ENCODE data around the gene GALNT7. TPM values are rescaled to one million over a fixed set of nuclear protein-coding genes. Genes with fewer than 3 reads are reported as not detected.

Gene GALNT7
- total and polyA plus RNA-seq, 10 of the 15 experiments (the other 5 are each of a cell fraction or from before 2014, with no cell fraction given): 14.2 to 33.2 (median 28.9) TPM

DNA sequence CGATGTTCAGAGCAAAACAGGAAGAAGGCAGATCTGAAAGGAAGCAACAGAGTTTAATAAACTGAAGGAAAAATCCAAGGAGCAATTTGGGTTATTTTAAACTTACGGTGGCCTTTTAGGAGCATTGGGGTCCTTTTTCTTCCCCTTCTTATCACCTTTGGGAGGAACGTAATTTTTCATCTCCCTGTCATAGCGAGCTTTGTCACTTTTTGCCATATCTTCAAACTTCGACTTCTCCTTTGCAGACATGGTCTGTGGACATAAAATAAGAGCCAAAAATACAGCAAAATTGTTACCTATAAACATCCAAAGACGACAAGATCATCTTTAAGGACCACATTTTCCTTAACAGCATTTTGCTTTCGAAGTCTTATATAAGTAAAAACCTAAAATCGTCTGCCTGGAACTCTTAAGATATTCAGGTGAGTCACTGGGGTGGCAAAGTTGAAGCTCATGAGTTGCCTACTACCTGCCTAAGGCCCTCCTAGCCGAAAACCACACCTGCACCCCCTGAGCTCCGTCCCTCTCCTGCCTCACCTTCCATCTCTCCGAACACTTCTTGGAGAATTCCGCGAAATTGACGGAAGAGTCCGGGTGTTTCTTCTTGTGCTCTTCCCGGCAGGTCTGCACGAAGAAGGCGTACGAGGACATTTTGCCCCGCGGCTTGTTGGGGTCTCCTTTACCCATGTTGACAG lies 164.5 kb downstream of the GALNT7 start:
- no peak overlapping the region for H2AFZ ChIP-seq (ENCODE audit: control insufficient read depth, low read depth, low read length)
- peaks cover 0 to 18% of the 10 kb centered on the region in 2 experiments; a peak in 3 of 4 replicates for H3K36me3 ChIP-seq (ENCODE audit: control insufficient read depth in 2 of 2, insufficient read depth in 2 of 2, low read length in 1 of 2)
- peaks cover 67% of the 10 kb centered on the region for H3K79me2 ChIP-seq (ENCODE audit: control insufficient read depth, insufficient read depth, low read length)
- peak overlapping the region; percentile 95 for H3K4me2 ChIP-seq (ENCODE audit: control insufficient read depth, insufficient read depth)
- no peak for ATAC-seq
- no peak for FAIRE-seq
- BruUV-seq (replicated peaks): no TSS peak
- H3K4me3 ChIP-seq: peak overlapping the region; percentile 94
- H3K27ac ChIP-seq (ENCODE audit: control insufficient read depth, insufficient read depth): peak overlapping the region; percentile 100
- H3K9ac ChIP-seq (ENCODE audit: control insufficient read depth, insufficient read depth, low read length): peak overlapping the region; percentile 100
- no peaks in the 10 kb centered on the region for H3K27me3 ChIP-seq (replicated peaks in 1 of 2; ENCODE audit: control insufficient read depth in 2 of 2, insufficient read depth in 2 of 2, low read length in 1 of 2)
- DNase-seq (ENCODE audit: low read depth, low spot score): no peak
- under 1% methylated on average over 21 of the region's 21 CpGs for WGBS (ENCODE audit: insufficient coverage, insufficient replicate concordance, low lambda C conversion rate, missing lambda C conversion rate)
- ChIA-PET POLR2A (interaction anchor here (0.9 to 13.9 kb wide), 8 partner anchors 11 to 165 kb away, joined by 3 to 472 read pairs (median 5); partner anchors contain the start of genes GALNT7 and SAP30), RAD21 (ENCODE audit: unreplicated experiment) (interaction anchor here (1.4 to 8.4 kb wide), 4 partner anchors 15 to 38 kb away, joined by 3 to 145 read pairs (median 12); partner anchors contain the start of gene SAP30), SMC1A (ENCODE audit: uncharacterized antibody, unreplicated experiment) (interaction anchor here (1.3 to 14.3 kb wide), 6 partner anchors 14 to 87 kb away, joined by 3 to 232 read pairs (median 4); partner anchors contain the start of gene SAP30), CTCF (interaction anchor here (0.6 to 4.3 kb wide), 10 partner anchors 11 to 441 kb away, joined by 3 to 23 read pairs (median 6); partner anchors contain the start of gene SAP30)
- intact Hi-C loops (cut with micrococcal nuclease; ENCODE audit: unreplicated experiment) (loop anchor here (5.0 kb wide), 1 partner anchor 166 kb away; the partner anchor contains the start of gene GALNT7), in situ Hi-C loops (cut with MboI) (loop anchor here (5.0 kb wide), 1 partner anchor 34 kb away; no protein-coding TSS in a partner anchor)
- H4K20me1 ChIP-seq (ENCODE audit: control insufficient read depth, insufficient read depth): no peaks in the 10 kb centered on the region
- peaks cover 6% of the 10 kb centered on the region for H3K4me1 ChIP-seq (ENCODE audit: control insufficient read depth, insufficient read depth, low read length)
- H3K9me3 ChIP-seq (replicated peaks; ENCODE audit: control insufficient read depth, insufficient read depth, low read length): no peaks in the 10 kb centered on the region
- no peak for TF ChIP-seq SIN3A (IDR thresholded peaks at IDR 0.05; ENCODE audit: low read depth, low read length)
- TF ChIP-seq NBN (IDR thresholded peaks at IDR 0.05): 0 out of 2 replicates have a peak, but pooled peaks have one; percentile 11

DNA sequence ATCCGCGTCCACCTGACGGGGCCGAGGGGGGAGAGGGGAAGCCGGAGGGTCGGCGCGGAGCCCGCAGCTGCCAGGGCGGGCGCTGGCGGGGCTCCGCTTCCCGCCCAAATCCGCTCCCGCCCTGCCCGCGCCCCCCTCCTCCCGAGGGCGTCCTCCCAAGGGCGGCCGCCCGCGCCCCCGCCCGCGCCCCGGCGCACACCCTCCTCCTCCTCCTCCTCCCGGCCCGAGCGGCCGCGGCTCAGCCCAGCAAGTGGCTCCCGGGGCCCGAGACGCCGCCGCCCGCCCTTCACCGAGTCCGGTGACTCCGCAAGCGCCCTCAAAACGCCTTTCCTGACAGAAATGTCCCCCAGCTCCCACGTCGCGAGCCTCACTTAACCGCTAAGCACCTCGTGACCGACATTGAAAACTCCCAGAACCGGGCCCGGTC lies 165.1 kb downstream of the GALNT7 start:
- Histone ChIP-seq H3K27me3 (replicated peaks in 1 of 2; ENCODE audit: control insufficient read depth in 2 of 2, insufficient read depth in 2 of 2, low read length in 1 of 2) (no peaks in the 10 kb centered on the region), H3K9me3 (replicated peaks; ENCODE audit: control insufficient read depth, insufficient read depth, low read length) (no peaks in the 10 kb centered on the region), H3K9ac (ENCODE audit: control insufficient read depth, insufficient read depth, low read length) (peak overlapping the region; percentile 100), H3K36me3 (ENCODE audit: control insufficient read depth in 2 of 2, insufficient read depth in 2 of 2, low read length in 1 of 2) (peaks cover 0 to 18% of the 10 kb centered on the region in 2 experiments; a peak in 2 of 4 replicates), H3K4me2 (ENCODE audit: control insufficient read depth, insufficient read depth) (no peak overlapping the region), H3K79me2 (ENCODE audit: control insufficient read depth, insufficient read depth, low read length) (peaks cover 67% of the 10 kb centered on the region), H2AFZ (ENCODE audit: control insufficient read depth, low read depth, low read length) (peak overlapping the region; percentile 71), H3K4me3 (peak overlapping the region; percentile 94), H4K20me1 (ENCODE audit: control insufficient read depth, insufficient read depth) (no peaks in the 10 kb centered on the region), H3K4me1 (ENCODE audit: control insufficient read depth, insufficient read depth, low read length) (peaks cover 6% of the 10 kb centered on the region), H3K27ac (ENCODE audit: control insufficient read depth, insufficient read depth) (peak overlapping the region; percentile 100)
- RAD21 ChIA-PET (ENCODE audit: unreplicated experiment): interaction anchor here (1.0 to 8.4 kb wide), 5 partner anchors 15 to 82 kb away, joined by 3 to 145 read pairs (median 11); partner anchors contain the start of gene SAP30
- FAIRE-seq: no peak
- in situ Hi-C loops (cut with MboI) (loop anchor here (5.0 kb wide), 1 partner anchor 34 kb away; no protein-coding TSS in a partner anchor), intact Hi-C loops (cut with micrococcal nuclease; ENCODE audit: unreplicated experiment) (loop anchor here (1.0 to 5.0 kb wide), 2 partner anchors 37 to 166 kb away; partner anchors contain the start of genes GALNT7 and SAP30)
- CTCF ChIA-PET: interaction anchor here (0.6 to 4.3 kb wide), 12 partner anchors 12 to 84 kb away, joined by 3 to 23 read pairs (median 4); partner anchors contain the start of gene SAP30
- ATAC-seq: peak; percentile 28
- POLR2A ChIA-PET: interaction anchor here (1.0 to 13.9 kb wide), 9 partner anchors 12 to 166 kb away, joined by 3 to 472 read pairs (median 6); partner anchors contain the start of genes GALNT7 and SAP30
- no peak for DNase-seq (ENCODE audit: low read depth, low spot score)
- BruUV-seq (replicated peaks): no TSS peak
- WGBS (ENCODE audit: insufficient coverage, insufficient replicate concordance, low lambda C conversion rate, missing lambda C conversion rate): under 1% methylated on average over 24 of the region's 53 CpGs
- SMC1A ChIA-PET (ENCODE audit: uncharacterized antibody, unreplicated experiment): interaction anchor here (1.0 to 14.3 kb wide), 9 partner anchors 13 to 320 kb away, joined by 3 to 232 read pairs (median 4); partner anchors contain the start of gene SAP30
- TF ChIP-seq MTA3 (IDR thresholded peaks at IDR 0.05; ENCODE audit: borderline replicate concordance, low read length): no peak
- no peak for TF ChIP-seq ZSCAN29 (IDR thresholded peaks at IDR 0.05)
- TF ChIP-seq JUND (IDR thresholded peaks at IDR 0.05; ENCODE audit: low read depth, low read length): no peak
- TF ChIP-seq CHD4 (IDR thresholded peaks at IDR 0.05): no peak
- TF ChIP-seq ZNF217 (IDR thresholded peaks at IDR 0.05): no peak
- TF ChIP-seq, protein P1, sequence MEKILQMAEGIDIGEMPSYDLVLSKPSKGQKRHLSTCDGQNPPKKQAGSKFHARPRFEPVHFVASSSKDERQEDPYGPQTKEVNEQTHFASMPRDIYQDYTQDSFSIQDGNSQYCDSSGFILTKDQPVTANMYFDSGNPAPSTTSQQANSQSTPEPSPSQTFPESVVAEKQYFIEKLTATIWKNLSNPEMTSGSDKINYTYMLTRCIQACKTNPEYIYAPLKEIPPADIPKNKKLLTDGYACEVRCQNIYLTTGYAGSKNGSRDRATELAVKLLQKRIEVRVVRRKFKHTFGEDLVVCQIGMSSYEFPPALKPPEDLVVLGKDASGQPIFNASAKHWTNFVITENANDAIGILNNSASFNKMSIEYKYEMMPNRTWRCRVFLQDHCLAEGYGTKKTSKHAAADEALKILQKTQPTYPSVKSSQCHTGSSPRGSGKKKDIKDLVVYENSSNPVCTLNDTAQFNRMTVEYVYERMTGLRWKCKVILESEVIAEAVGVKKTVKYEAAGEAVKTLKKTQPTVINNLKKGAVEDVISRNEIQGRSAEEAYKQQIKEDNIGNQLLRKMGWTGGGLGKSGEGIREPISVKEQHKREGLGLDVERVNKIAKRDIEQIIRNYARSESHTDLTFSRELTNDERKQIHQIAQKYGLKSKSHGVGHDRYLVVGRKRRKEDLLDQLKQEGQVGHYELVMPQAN (conservative IDR thresholded peaks at IDR 0.05): no peak
- TF ChIP-seq MYB (IDR thresholded peaks at IDR 0.05; ENCODE audit: borderline replicate concordance, low read depth, low read length): no peak
- no peak for TF ChIP-seq CBFB (IDR thresholded peaks at IDR 0.05; ENCODE audit: low read depth)
- TF ChIP-seq EED (IDR thresholded peaks at IDR 0.05; ENCODE audit: low read depth): no peak
- TF ChIP-seq POU2F2 (IDR thresholded peaks at IDR 0.05; ENCODE audit: borderline replicate concordance, low read depth, low read length): no peak
- TF ChIP-seq ZNF384 (IDR thresholded peaks at IDR 0.05; ENCODE audit: borderline replicate concordance, low read depth, low read length): no peak
- 0 out of 2 replicates have a peak, but pooled peaks have one; percentile 24 for TF ChIP-seq TCF3 (IDR thresholded peaks at IDR 0.05; ENCODE audit: borderline replicate concordance, insufficient read depth, low read depth, low read length)
- TF ChIP-seq IRF4 (IDR thresholded peaks at IDR 0.05; ENCODE audit: low read depth, low read length): no peak

Data from GM12878 (cell line).